OCI-LY1 (cell line): ENCODE data around the gene ZFP36L2.

Source experiments
- H2AFZ ChIP-seq: fragments of 200-600 bp; sonication (generic), shearing (Covaris generic); 2 replicates; pipeline ENCODE4 v1.6.0; 2014; ENCODE audit warnings: antibody characterized with exemption, mild to moderate bottlenecking, low read length
- H3F3A ChIP-seq: fragments of 200-600 bp; sonication (generic), shearing (Covaris generic); 2 replicates; pipeline ENCODE4 v1.6.0; 2014; ENCODE audit warnings: mild to moderate bottlenecking, antibody characterized with exemption, low read length, moderate library complexity; ENCODE audit not compliant: insufficient read depth
- H3K27ac ChIP-seq: fragments of 200-600 bp; sonication (generic); 2 replicates; pipeline ENCODE4 v1.5.1; 2014; ENCODE audit warnings: low read length, mixed run types, mild to moderate bottlenecking, low read depth; ENCODE audit not compliant: poor library complexity, severe bottlenecking
- H3K27me3 ChIP-seq: fragments of 200-600 bp; sonication (generic); 2 replicates; pipeline ENCODE4 v1.6.0; 2014; ENCODE audit warnings: antibody characterized with exemption, mild to moderate bottlenecking, low read length, moderate library complexity; ENCODE audit not compliant: insufficient read depth
- H3K36me3 ChIP-seq: fragments of 200-600 bp; sonication (generic); 2 replicates; pipeline ENCODE4 v1.6.1; 2014; ENCODE audit warnings: mild to moderate bottlenecking, antibody characterized with exemption, low read length, moderate library complexity, mixed read lengths; ENCODE audit not compliant: insufficient read depth
- H3K4me1 ChIP-seq: fragments of 200-600 bp; sonication (generic); 2 replicates; pipeline ENCODE4 v1.5.1; 2014; ENCODE audit warnings: mild to moderate bottlenecking, low read length, moderate library complexity; ENCODE audit not compliant: insufficient read depth, severe bottlenecking
- H3K4me2 ChIP-seq: fragments of 200-600 bp; sonication (generic), shearing (Covaris generic); 2 replicates; pipeline ENCODE4 v1.6.1; 2014; ENCODE audit warnings: low read length
- H3K4me3 ChIP-seq: fragments of 200-600 bp; sonication (generic); 2 replicates; pipeline ENCODE4 v1.5.1; 2014; ENCODE audit warnings: low read length, low read depth, mild to moderate bottlenecking, mixed read lengths; ENCODE audit not compliant: poor library complexity, severe bottlenecking
- H3K79me2 ChIP-seq: fragments of 200-600 bp; shearing (Covaris generic); 2 replicates; pipeline ENCODE4 v1.6.1; 2016; ENCODE audit warnings: mixed run types, low read length, mixed read lengths; ENCODE audit not compliant: insufficient read depth
- H3K9ac ChIP-seq: fragments of 200-600 bp; sonication (generic), shearing (Covaris generic); 2 replicates; pipeline ENCODE4 v1.6.1; 2014; ENCODE audit warnings: mild to moderate bottlenecking, low read length, mixed read lengths
- H3K9me2 ChIP-seq: fragments of 200-600 bp; sonication (generic), shearing (Covaris generic); 2 replicates; pipeline ENCODE4 v1.6.1; 2014; ENCODE audit warnings: low read depth, mild to moderate bottlenecking, low read length, mixed read lengths
- H3K9me3 ChIP-seq: fragments of 200-600 bp; shearing (Covaris generic); 2 replicates; pipeline ENCODE4 v1.6.1; 2014; ENCODE audit warnings: low read length, mixed read lengths
- H4K20me1 ChIP-seq: fragments of 200-600 bp; sonication (generic), shearing (Covaris generic); 2 replicates; pipeline ENCODE4 v1.6.0; 2016; ENCODE audit warnings: mild to moderate bottlenecking, low read length; ENCODE audit not compliant: insufficient read depth
- CTCF ChIP-seq: fragments of 200-600 bp; sonication (generic), shearing (Covaris generic); IDR thresholded peaks from 2 replicates; pipeline ENCODE4 v1.5.1; 2017; ENCODE audit warnings: mild to moderate bottlenecking, antibody characterized with exemption, low read length, moderate library complexity, mixed read lengths
- EZH2 ChIP-seq: fragments of 200-600 bp; sonication (generic), shearing (Covaris generic); IDR thresholded peaks from 2 replicates; pipeline ENCODE4 v1.8.0; 2017; ENCODE audit warnings: borderline replicate concordance, mixed run types, mild to moderate bottlenecking, antibody characterized with exemption, low read length, moderate library complexity, mixed read lengths

The ZFP36L2 gene

GRCh38 chr2:43238176-43238575 lies 11.8 kb upstream of the ZFP36L2 start:
- Histone ChIP-seq H3K27me3 (no peaks in the 10 kb centered on the region), H3K4me3 (no peak overlapping the region), H4K20me1 (no peaks in the 10 kb centered on the region), H3K9ac (no peak overlapping the region), H3K9me2 (no peaks in the 10 kb centered on the region), H3K79me2 (no peaks in the 10 kb centered on the region), H3K27ac (no peak overlapping the region), H3K36me3 (no peaks in the 10 kb centered on the region), H3K4me1 (peaks cover 27% of the 10 kb centered on the region), H3F3A (no peaks in the 10 kb centered on the region), H3K4me2 (no peak overlapping the region), H3K9me3 (no peaks in the 10 kb centered on the region), H2AFZ (no peak overlapping the region)
- TF ChIP-seq EZH2: no peak
- TF ChIP-seq CTCF: no peak

GRCh38 chr2:43233218-43234212 lies 7.1 kb upstream of the ZFP36L2 start:
- no peak overlapping the region; the same call in 1 of the 2 replicates for H3K4me2 ChIP-seq
- no peaks in the 10 kb centered on the region for H4K20me1 ChIP-seq
- H3K9ac ChIP-seq: no peak overlapping the region; the same call in 1 of the 2 replicates
- peak overlapping the region; percentile 55 for H3K27ac ChIP-seq
- H3K27me3 ChIP-seq: no peaks in the 10 kb centered on the region
- no peaks in the 10 kb centered on the region for H3K9me2 ChIP-seq
- no peaks in the 10 kb centered on the region for H3K36me3 ChIP-seq
- H3K9me3 ChIP-seq: no peaks in the 10 kb centered on the region
- peaks cover 6% of the 10 kb centered on the region for H3F3A ChIP-seq
- H3K4me1 ChIP-seq: peaks cover 49% of the 10 kb centered on the region
- no peak for TF ChIP-seq CTCF
- no peak for TF ChIP-seq EZH2
- no peak overlapping the region for H3K4me3 ChIP-seq
- H3K79me2 ChIP-seq: no peaks in the 10 kb centered on the region
- H2AFZ ChIP-seq: no peak overlapping the region

GRCh38 chr2:43230951-43231827 lies 4.8 kb upstream of the ZFP36L2 start:
- H3K9me2 ChIP-seq: no peaks in the 10 kb centered on the region
- peaks cover 62% of the 10 kb centered on the region for H3K4me1 ChIP-seq
- TF ChIP-seq CTCF: peak; percentile 38
- TF ChIP-seq EZH2: no peak
- H3K27me3 ChIP-seq: no peaks in the 10 kb centered on the region
- peaks cover 6% of the 10 kb centered on the region for H3F3A ChIP-seq
- H3K4me3 ChIP-seq: no peak overlapping the region
- H3K9ac ChIP-seq: peak overlapping the region; percentile 21; the same call in 1 of the 2 replicates
- peak overlapping the region; percentile 90 for H3K27ac ChIP-seq
- peak overlapping the region; percentile 26; the same call in 1 of the 2 replicates for H3K4me2 ChIP-seq
- no peak overlapping the region for H2AFZ ChIP-seq
- peaks cover under 1% of the 10 kb centered on the region; the same call in 1 of the 2 replicates for H3K36me3 ChIP-seq
- H3K79me2 ChIP-seq: peaks cover 1% of the 10 kb centered on the region
- no peaks in the 10 kb centered on the region for H3K9me3 ChIP-seq
- H4K20me1 ChIP-seq: no peaks in the 10 kb centered on the region
